ENCODE data around the gene PJA2. TPM values are rescaled to one million over a fixed set of nuclear protein-coding genes. Genes with fewer than 3 reads are reported as not detected.

The PJA2 gene
- total and polyA plus RNA-seq, 2 donors (not counting 1 experiment from before 2014, with no cell fraction given): 21.3 to 90.4 TPM

DNA sequence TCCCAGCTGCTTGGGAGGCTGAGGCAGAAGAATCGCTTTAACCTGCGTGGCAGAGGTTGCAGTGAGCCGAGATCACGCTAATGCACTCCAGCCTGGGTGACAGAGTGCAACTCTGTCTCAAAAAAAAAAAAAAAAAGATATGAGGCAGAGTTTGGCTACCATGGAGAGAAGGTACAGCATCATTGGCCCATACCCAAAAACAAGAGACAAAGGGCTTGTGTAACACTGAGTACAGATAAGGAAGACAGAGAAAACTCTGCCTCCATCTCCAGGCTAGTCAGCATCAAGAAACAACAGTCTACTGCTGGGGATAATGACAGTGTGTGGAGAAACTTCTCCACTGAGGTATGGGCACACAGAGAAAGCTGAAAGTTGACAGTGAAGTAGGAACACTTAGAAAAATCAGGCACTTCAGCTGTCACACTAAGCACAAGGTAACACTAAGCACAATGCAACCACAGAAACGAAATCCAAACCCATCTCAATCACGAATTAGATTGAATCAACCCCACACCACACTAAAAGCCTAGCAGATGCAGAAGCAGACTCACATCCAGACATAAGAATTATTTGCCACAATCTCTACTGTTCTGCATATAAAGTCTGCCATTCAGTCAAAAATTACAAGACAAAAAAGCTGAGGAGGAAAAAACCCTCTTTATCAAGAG, 10.5 kb downstream of the PJA2 start:
- 94% methylated on average over 2 of the region's 6 CpGs for WGBS (ENCODE audit: insufficient coverage)
- H4K20me1 ChIP-seq (ENCODE audit: control insufficient read depth, insufficient read depth, low read length, poor library complexity, severe bottlenecking): peaks cover 89% of the 10 kb centered on the region
- POLR2A ChIA-PET: no interaction called here

DNA sequence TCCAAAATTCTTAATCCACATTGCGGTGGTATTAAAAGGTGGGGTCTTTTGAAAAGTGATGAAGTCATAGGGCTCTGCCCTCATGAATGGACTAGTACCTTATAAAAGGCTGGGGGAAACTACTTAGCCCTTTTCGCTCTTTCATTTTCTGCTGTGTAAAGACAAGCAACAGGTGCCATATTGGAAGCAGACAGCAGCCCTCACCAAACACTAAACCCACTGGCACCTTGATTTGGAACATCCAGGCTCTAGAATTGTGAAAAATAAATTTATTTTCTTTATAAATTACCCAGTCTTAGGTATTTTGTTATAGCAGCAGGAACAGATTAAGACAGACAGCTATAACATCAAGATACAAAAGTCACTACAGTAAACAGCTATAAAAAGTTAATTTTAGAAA, 12.8 kb downstream of the PJA2 start:
- H3K27ac Mint-ChIP-seq: no peak overlapping the region
- peaks cover 72% of the 10 kb centered on the region for H3K4me1 Mint-ChIP-seq

More for the DNA sequence above, 10.5 kb downstream of the PJA2 start:
- no peaks in the 10 kb centered on the region for H3K9me3 Mint-ChIP-seq (ENCODE audit: insufficient read depth)
- Histone ChIP-seq H3K79me2 (ENCODE audit: control insufficient read depth, insufficient read depth, low read length) (peaks cover 100% of the 10 kb centered on the region), H3K27ac (ENCODE audit: low read length in 2 of 2) (no peak overlapping the region), H3K9ac (ENCODE audit: low read length) (no peak overlapping the region), H3K36me3 (replicated peaks in 1 of 2; ENCODE audit: control extremely low read depth in 1 of 2, control insufficient read depth in 1 of 2, extremely low read depth in 1 of 2, insufficient read depth in 2 of 2, low read length in 1 of 2) (peaks cover 0 to 4% of the 10 kb centered on the region in 2 experiments), H3K9me3 (ENCODE audit: control extremely low read depth in 1 of 3, control insufficient read depth in 2 of 3, insufficient read depth in 1 of 3, low read length in 2 of 3) (peaks cover 0 to 12% (median 0%) of the 10 kb centered on the region in 3 donors), H3K4me3 (ENCODE audit: control extremely low read depth in 1 of 5, extremely low read depth in 1 of 5, insufficient read depth in 1 of 5, low read depth in 2 of 5, low read length in 4 of 5) (no peak overlapping the region), H2AFZ (ENCODE audit: insufficient read depth, low read depth, low read length, poor library complexity, severe bottlenecking) (no peak overlapping the region), H3K4me2 (replicated peaks; ENCODE audit: low read depth, low read length, poor library complexity, severe bottlenecking) (peak overlapping the region; percentile 8), H3K4me1 (ENCODE audit: control insufficient read depth in 2 of 2, insufficient read depth in 2 of 2, low read length in 2 of 2) (peaks cover 19 to 34% of the 10 kb centered on the region in 2 donors), H3K27me3 (replicated peaks in 1 of 4; ENCODE audit: control extremely low read depth in 1 of 4, control insufficient read depth in 3 of 4, insufficient read depth in 4 of 4, low read length in 3 of 4) (no peaks in the 10 kb centered on the region)
- CTCF ChIA-PET: no interaction called here
- no peak for TF ChIP-seq EZH2 (IDR thresholded peaks at IDR 0.05; ENCODE audit: borderline replicate concordance, insufficient read depth, low read depth, low read length, poor library complexity, severe bottlenecking)
- TF ChIP-seq, protein P1, sequence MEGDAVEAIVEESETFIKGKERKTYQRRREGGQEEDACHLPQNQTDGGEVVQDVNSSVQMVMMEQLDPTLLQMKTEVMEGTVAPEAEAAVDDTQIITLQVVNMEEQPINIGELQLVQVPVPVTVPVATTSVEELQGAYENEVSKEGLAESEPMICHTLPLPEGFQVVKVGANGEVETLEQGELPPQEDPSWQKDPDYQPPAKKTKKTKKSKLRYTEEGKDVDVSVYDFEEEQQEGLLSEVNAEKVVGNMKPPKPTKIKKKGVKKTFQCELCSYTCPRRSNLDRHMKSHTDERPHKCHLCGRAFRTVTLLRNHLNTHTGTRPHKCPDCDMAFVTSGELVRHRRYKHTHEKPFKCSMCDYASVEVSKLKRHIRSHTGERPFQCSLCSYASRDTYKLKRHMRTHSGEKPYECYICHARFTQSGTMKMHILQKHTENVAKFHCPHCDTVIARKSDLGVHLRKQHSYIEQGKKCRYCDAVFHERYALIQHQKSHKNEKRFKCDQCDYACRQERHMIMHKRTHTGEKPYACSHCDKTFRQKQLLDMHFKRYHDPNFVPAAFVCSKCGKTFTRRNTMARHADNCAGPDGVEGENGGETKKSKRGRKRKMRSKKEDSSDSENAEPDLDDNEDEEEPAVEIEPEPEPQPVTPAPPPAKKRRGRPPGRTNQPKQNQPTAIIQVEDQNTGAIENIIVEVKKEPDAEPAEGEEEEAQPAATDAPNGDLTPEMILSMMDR (IDR thresholded peaks at IDR 0.05): no peak
- H3K4me1 Mint-ChIP-seq: peaks cover 68% of the 10 kb centered on the region
- ATAC-seq (ENCODE audit: low read depth) (no peak), DNase-seq (no peak)
- H3K27ac Mint-ChIP-seq: no peak overlapping the region
- intact Hi-C loops (cut with micrococcal nuclease): no loop called here
- H3K4me3 Mint-ChIP-seq: no peak overlapping the region
- no peaks in the 10 kb centered on the region for H3K27me3 Mint-ChIP-seq

More for the DNA sequence above, 12.8 kb downstream of the PJA2 start:
- Histone ChIP-seq H3K27me3 (replicated peaks in 1 of 4; ENCODE audit: control extremely low read depth in 1 of 4, control insufficient read depth in 3 of 4, insufficient read depth in 4 of 4, low read length in 3 of 4) (no peaks in the 10 kb centered on the region), H3K9ac (ENCODE audit: low read length) (no peak overlapping the region), H3K79me2 (ENCODE audit: control insufficient read depth, insufficient read depth, low read length) (peaks cover 100% of the 10 kb centered on the region), H2AFZ (ENCODE audit: insufficient read depth, low read depth, low read length, poor library complexity, severe bottlenecking) (no peak overlapping the region), H4K20me1 (ENCODE audit: control insufficient read depth, insufficient read depth, low read length, poor library complexity, severe bottlenecking) (peaks cover 85% of the 10 kb centered on the region), H3K36me3 (replicated peaks in 1 of 2; ENCODE audit: control extremely low read depth in 1 of 2, control insufficient read depth in 1 of 2, extremely low read depth in 1 of 2, insufficient read depth in 2 of 2, low read length in 1 of 2) (peaks cover 0 to 4% of the 10 kb centered on the region in 2 experiments), H3K4me1 (ENCODE audit: control insufficient read depth in 2 of 2, insufficient read depth in 2 of 2, low read length in 2 of 2) (peaks cover 19 to 25% of the 10 kb centered on the region in 2 donors), H3K4me3 (ENCODE audit: control extremely low read depth in 1 of 5, extremely low read depth in 1 of 5, insufficient read depth in 1 of 5, low read depth in 2 of 5, low read length in 4 of 5) (no peak overlapping the region), H3K27ac (ENCODE audit: low read length in 2 of 2) (no peak overlapping the region), H3K4me2 (replicated peaks; ENCODE audit: low read depth, low read length, poor library complexity, severe bottlenecking) (no peak overlapping the region), H3K9me3 (ENCODE audit: control extremely low read depth in 1 of 3, control insufficient read depth in 2 of 3, insufficient read depth in 1 of 3, low read length in 2 of 3) (peaks cover 0 to 5% (median 0%) of the 10 kb centered on the region in 3 donors)
- ATAC-seq (ENCODE audit: low read depth) (no peak), DNase-seq (no peak)
- ChIA-PET POLR2A (no interaction called here), CTCF (no interaction called here)
- WGBS (ENCODE audit: insufficient coverage): no CpG with 5 or more reads among the region's 2 CpGs
- intact Hi-C loops (cut with micrococcal nuclease): no loop called here
- no peaks in the 10 kb centered on the region for H3K27me3 Mint-ChIP-seq
- TF ChIP-seq EZH2 (IDR thresholded peaks at IDR 0.05; ENCODE audit: borderline replicate concordance, insufficient read depth, low read depth, low read length, poor library complexity, severe bottlenecking): no peak
- TF ChIP-seq, protein P1 (IDR thresholded peaks at IDR 0.05): no peak
- no peak overlapping the region for H3K4me3 Mint-ChIP-seq
- H3K9me3 Mint-ChIP-seq (ENCODE audit: insufficient read depth): no peaks in the 10 kb centered on the region
